ENCODE data around the gene COL4A6. TPM values are rescaled to one million over a fixed set of nuclear protein-coding genes. Genes with fewer than 3 reads are reported as not detected.

The COL4A6 gene
- total RNA-seq, 2 experiments from 2014 or later, result not detected

DNA sequence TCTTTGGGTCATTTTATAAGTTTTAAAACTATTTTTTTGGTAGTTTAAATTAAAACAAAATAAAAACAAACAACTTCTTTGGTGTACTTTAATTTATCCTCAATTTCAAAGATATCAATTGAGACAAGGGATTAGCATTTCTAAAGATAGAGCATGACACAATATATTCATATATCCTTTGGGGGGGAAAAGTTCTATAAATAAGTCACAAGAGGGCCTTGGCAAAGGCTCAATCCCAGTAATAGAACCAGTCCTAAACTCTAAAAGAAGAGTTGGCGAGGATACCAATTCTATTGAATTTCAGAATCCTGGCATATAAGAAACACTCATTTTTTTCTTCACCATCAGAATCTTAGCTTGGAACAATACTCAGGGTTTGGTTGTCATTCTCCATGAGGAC, 89.7 kb downstream of the COL4A6 start:
- no TSS peak for BruUV-seq (replicated peaks)
- TF ChIP-seq EZH2phosphoT487 (IDR thresholded peaks at IDR 0.05; ENCODE audit: borderline replicate concordance, low read depth, low read length), result no peak
- TF ChIP-seq, protein P1, sequence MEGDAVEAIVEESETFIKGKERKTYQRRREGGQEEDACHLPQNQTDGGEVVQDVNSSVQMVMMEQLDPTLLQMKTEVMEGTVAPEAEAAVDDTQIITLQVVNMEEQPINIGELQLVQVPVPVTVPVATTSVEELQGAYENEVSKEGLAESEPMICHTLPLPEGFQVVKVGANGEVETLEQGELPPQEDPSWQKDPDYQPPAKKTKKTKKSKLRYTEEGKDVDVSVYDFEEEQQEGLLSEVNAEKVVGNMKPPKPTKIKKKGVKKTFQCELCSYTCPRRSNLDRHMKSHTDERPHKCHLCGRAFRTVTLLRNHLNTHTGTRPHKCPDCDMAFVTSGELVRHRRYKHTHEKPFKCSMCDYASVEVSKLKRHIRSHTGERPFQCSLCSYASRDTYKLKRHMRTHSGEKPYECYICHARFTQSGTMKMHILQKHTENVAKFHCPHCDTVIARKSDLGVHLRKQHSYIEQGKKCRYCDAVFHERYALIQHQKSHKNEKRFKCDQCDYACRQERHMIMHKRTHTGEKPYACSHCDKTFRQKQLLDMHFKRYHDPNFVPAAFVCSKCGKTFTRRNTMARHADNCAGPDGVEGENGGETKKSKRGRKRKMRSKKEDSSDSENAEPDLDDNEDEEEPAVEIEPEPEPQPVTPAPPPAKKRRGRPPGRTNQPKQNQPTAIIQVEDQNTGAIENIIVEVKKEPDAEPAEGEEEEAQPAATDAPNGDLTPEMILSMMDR (conservative IDR thresholded peaks at IDR 0.05; ENCODE audit: low read length), result no peak
- Histone ChIP-seq H3K4me1 (ENCODE audit: insufficient read depth, low read length, poor library complexity, severe bottlenecking) (no peaks in the 10 kb centered on the region), H3K4me2 (ENCODE audit: low read length) (no peak overlapping the region), H2AFZ (ENCODE audit: low read length) (no peak overlapping the region), H4K20me1 (ENCODE audit: insufficient read depth, low read length) (no peaks in the 10 kb centered on the region), H3K79me2 (ENCODE audit: insufficient read depth, low read depth, low read length) (no peaks in the 10 kb centered on the region), H3K9me3 (ENCODE audit: low read length) (no peaks in the 10 kb centered on the region), H3K27ac (ENCODE audit: low read depth, low read length, poor library complexity, severe bottlenecking) (no peak overlapping the region), H3K9me2 (ENCODE audit: insufficient read depth, low read length) (no peaks in the 10 kb centered on the region), H3K36me3 (ENCODE audit: insufficient read depth, low read length) (no peaks in the 10 kb centered on the region), H3K4me3 (ENCODE audit: low read depth, low read length, poor library complexity, severe bottlenecking) (no peak overlapping the region)
- ChIA-PET POLR2A (no interaction called here), CTCF (ENCODE audit: unreplicated experiment) (no interaction called here)
- intact Hi-C loops (cut with micrococcal nuclease; ENCODE audit: unreplicated experiment), result no loop called here
- DNase-seq (ENCODE audit: low spot score), result no peak

DNA sequence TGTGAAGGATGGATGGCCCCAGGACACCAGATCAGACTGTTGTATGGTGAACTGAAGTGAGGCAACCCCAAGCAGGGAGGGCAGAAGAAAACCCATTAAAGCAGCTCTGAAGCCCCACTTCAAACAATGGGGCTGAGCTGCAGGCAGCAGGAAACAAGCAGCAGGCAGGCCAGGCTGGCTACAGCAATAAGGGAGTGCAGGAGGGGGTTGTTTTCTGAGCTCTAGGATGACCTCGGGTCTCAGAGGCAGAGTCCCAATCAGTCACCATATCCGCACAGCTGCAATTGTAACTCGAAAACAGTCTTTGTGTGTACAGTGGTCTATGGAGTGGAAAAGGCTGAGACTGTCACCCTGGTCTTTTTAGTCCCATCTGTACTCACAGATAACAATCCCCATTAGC, 90.4 kb downstream of the COL4A6 start:
- intact Hi-C loops (cut with micrococcal nuclease; ENCODE audit: unreplicated experiment), result no loop called here
- Histone ChIP-seq H4K20me1 (ENCODE audit: insufficient read depth, low read length) (no peaks in the 10 kb centered on the region), H3K36me3 (ENCODE audit: insufficient read depth, low read length) (no peaks in the 10 kb centered on the region), H3K79me2 (ENCODE audit: insufficient read depth, low read depth, low read length) (no peaks in the 10 kb centered on the region), H3K27ac (ENCODE audit: low read depth, low read length, poor library complexity, severe bottlenecking) (no peak overlapping the region), H3K9me2 (ENCODE audit: insufficient read depth, low read length) (no peaks in the 10 kb centered on the region), H2AFZ (ENCODE audit: low read length) (no peak overlapping the region), H3K4me2 (ENCODE audit: low read length) (no peak overlapping the region), H3K4me3 (ENCODE audit: low read depth, low read length, poor library complexity, severe bottlenecking) (no peak overlapping the region), H3K4me1 (ENCODE audit: insufficient read depth, low read length, poor library complexity, severe bottlenecking) (no peaks in the 10 kb centered on the region), H3K9me3 (ENCODE audit: low read length) (no peaks in the 10 kb centered on the region)
- no peak for TF ChIP-seq EZH2phosphoT487 (IDR thresholded peaks at IDR 0.05; ENCODE audit: borderline replicate concordance, low read depth, low read length)
- TF ChIP-seq, protein P1 (conservative IDR thresholded peaks at IDR 0.05; ENCODE audit: low read length), result no peak
- DNase-seq (ENCODE audit: low spot score), result no peak
- POLR2A ChIA-PET, result no interaction called here
- no TSS peak for BruUV-seq (replicated peaks)
- CTCF ChIA-PET (ENCODE audit: unreplicated experiment), result no interaction called here

DNA sequence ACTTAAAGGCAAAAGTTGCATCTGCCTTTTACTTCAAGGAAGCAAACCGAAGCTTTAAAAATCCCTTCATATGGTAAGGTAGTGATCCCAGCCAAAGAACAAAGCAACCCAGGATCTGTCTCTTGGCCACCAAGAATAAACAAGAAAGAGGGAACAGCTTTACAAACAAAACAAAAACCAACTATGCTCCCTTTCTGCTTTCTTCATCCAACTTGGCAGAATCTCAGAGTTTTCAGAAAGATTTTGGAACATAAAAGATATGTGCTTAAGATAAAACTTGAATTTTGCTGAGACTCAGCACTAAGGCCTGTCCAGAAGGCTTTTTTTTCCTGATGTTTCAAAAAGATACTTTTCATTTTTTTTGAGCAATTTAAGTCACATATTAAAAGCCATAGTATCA, 94.0 kb downstream of the COL4A6 start:
- intact Hi-C loops (cut with micrococcal nuclease; ENCODE audit: unreplicated experiment), result no loop called here
- no peak overlapping the region for H3K4me2 ChIP-seq (ENCODE audit: low read length)
- H3K79me2 ChIP-seq (ENCODE audit: insufficient read depth, low read depth, low read length), result no peaks in the 10 kb centered on the region
- H2AFZ ChIP-seq (ENCODE audit: low read length), result no peak overlapping the region
- TF ChIP-seq EZH2phosphoT487 (IDR thresholded peaks at IDR 0.05; ENCODE audit: borderline replicate concordance, low read depth, low read length), result no peak
- TF ChIP-seq, protein P1 (conservative IDR thresholded peaks at IDR 0.05; ENCODE audit: low read length), result no peak
- POLR2A ChIA-PET, result no interaction called here
- no peak overlapping the region for H3K27ac ChIP-seq (ENCODE audit: low read depth, low read length, poor library complexity, severe bottlenecking)
- DNase-seq (ENCODE audit: low spot score), result no peak
- no peaks in the 10 kb centered on the region for H3K9me3 ChIP-seq (ENCODE audit: low read length)
- H3K9me2 ChIP-seq (ENCODE audit: insufficient read depth, low read length), result no peaks in the 10 kb centered on the region
- H3K4me1 ChIP-seq (ENCODE audit: insufficient read depth, low read length, poor library complexity, severe bottlenecking), result no peaks in the 10 kb centered on the region
- CTCF ChIA-PET (ENCODE audit: unreplicated experiment), result no interaction called here
- no peak overlapping the region for H3K4me3 ChIP-seq (ENCODE audit: low read depth, low read length, poor library complexity, severe bottlenecking)
- no peaks in the 10 kb centered on the region for H3K36me3 ChIP-seq (ENCODE audit: insufficient read depth, low read length)
- no peaks in the 10 kb centered on the region for H4K20me1 ChIP-seq (ENCODE audit: insufficient read depth, low read length)
- no TSS peak for BruUV-seq (replicated peaks)

Data from OCI-LY7 (cell line).